Measurements from ENCODE around the gene LOXHD1.

The LOXHD1 gene
- total RNA-seq: 0 reads per million in 4 donors

- no peak for DNase-seq
These were observed at the start of gene LOXHD1 for GRCh38 chr18:46657115-46657955. TSS of gene LOXHD1 (minus strand) at chr18:46657220. CDS start at chr18:46657033, 187 bp downstream.

- no peak for DNase-seq
These were observed 48.5 kb upstream of the LOXHD1 start for GRCh38 chr18:46705521-46705920.

- no peak for DNase-seq
These were observed 47.8 kb upstream of the LOXHD1 start for GRCh38 chr18:46704816-46705215.

- DNase-seq: no peak
These were observed 47.2 kb upstream of the LOXHD1 start for GRCh38 chr18:46704189-46704588.

- no peak for DNase-seq
These were observed 45.5 kb upstream of the LOXHD1 start for GRCh38 chr18:46702471-46702870.

- no peak for DNase-seq
These were observed 43.2 kb upstream of the LOXHD1 start for GRCh38 chr18:46700066-46700824.

- DNase-seq: no peak
These were observed 39.7 kb upstream of the LOXHD1 start for GRCh38 chr18:46696702-46697101.

- DNase-seq: no peak
These were observed 39.2 kb upstream of the LOXHD1 start for GRCh38 chr18:46696268-46696667.

- DNase-seq: no peak
These were observed 37.0 kb upstream of the LOXHD1 start for GRCh38 chr18:46693996-46694395.

GRCh38 chr18:46688853-46689525 is 32.0 kb upstream of the LOXHD1 start:
- no peak for DNase-seq

- no peak for DNase-seq
These were observed 29.2 kb upstream of the LOXHD1 start for GRCh38 chr18:46686186-46686585.

- no peak for DNase-seq
These were observed 26.2 kb upstream of the LOXHD1 start for GRCh38 chr18:46683252-46683651.

GRCh38 chr18:46680784-46681695 is 24.0 kb upstream of the LOXHD1 start:
- DNase-seq: no peak

- no peak for DNase-seq
These were observed 23.0 kb upstream of the LOXHD1 start for GRCh38 chr18:46679846-46680598.

GRCh38 chr18:46678785-46679399 is 21.9 kb upstream of the LOXHD1 start:
- no peak for DNase-seq

- DNase-seq: no peak
These were observed 21.0 kb upstream of the LOXHD1 start for GRCh38 chr18:46678041-46678440.

- no peak for DNase-seq
These were observed 20.6 kb upstream of the LOXHD1 start for GRCh38 chr18:46677611-46678010.

- no peak for DNase-seq
These were observed 19.3 kb upstream of the LOXHD1 start for GRCh38 chr18:46676182-46676835.

GRCh38 chr18:46675112-46675511 is 18.1 kb upstream of the LOXHD1 start:
- no peak for DNase-seq
